GM23338 (cell line): Measurements from ENCODE around the gene SLC2A8. TPM values are rescaled to one million over a fixed set of nuclear protein-coding genes. Genes with fewer than 3 reads are reported as not detected.
A peak's percentile ranks its signal among the peaks of the same experiment; 100 is the strongest.

Experiments used
- ATAC-seq: fragments of 200-7000 bp; cut with Tn5 transposase; 3 replicates; pipeline ENCODE4 v1.9.1; 2020
- DNase-seq: peaks from one replicate; pipeline ENCODE4 v3.0.0-alpha.2; 2015; ENCODE audit warnings: low spot score
- H2AFZ ChIP-seq: fragments of 200-600 bp; sonication (generic); 2 replicates; pipeline ENCODE4 v1.8.0; 2016; ENCODE audit warnings: antibody characterized with exemption, mild to moderate bottlenecking, moderate library complexity
- H3F3A ChIP-seq: fragments of 200-600 bp; sonication (generic); replicated peaks from 2 replicates; pipeline ENCODE4 v1.8.0; 2017; ENCODE audit warnings: antibody characterized with exemption, mixed run types, low read depth
- H3K27ac ChIP-seq: fragments of 200-600 bp; sonication (generic); 2 replicates; pipeline ENCODE4 v1.6.1; 2016; ENCODE audit warnings: low read depth
- H3K27me3 ChIP-seq: fragments of 200-600 bp; sonication (generic); 2 replicates; pipeline ENCODE4 v1.8.0; 2016; ENCODE audit warnings: mild to moderate bottlenecking, mixed run types, moderate library complexity; ENCODE audit not compliant: insufficient read depth
- H3K36me3 ChIP-seq: fragments of 200-600 bp; sonication (generic); 2 replicates; pipeline ENCODE4 v1.8.0; 2016; ENCODE audit warnings: mild to moderate bottlenecking; ENCODE audit not compliant: insufficient read depth
- H3K4me1 ChIP-seq: fragments of 200-600 bp; sonication (generic); 2 replicates; pipeline ENCODE4 v1.8.0; 2016; ENCODE audit warnings: mild to moderate bottlenecking, moderate library complexity; ENCODE audit not compliant: insufficient read depth
- H3K4me2 ChIP-seq: fragments of 200-600 bp; sonication (generic); 2 replicates; pipeline ENCODE4 v1.7.1; 2017; ENCODE audit warnings: mixed run types
- H3K4me3 ChIP-seq: fragments of 200-600 bp; sonication (generic); 2 replicates; pipeline ENCODE4 v1.6.1; 2016; ENCODE audit warnings: mixed run types
- H3K79me2 ChIP-seq: fragments of 200-600 bp; sonication (generic); replicated peaks from 2 replicates; pipeline ENCODE4 v1.8.0; 2017; ENCODE audit warnings: mild to moderate bottlenecking; ENCODE audit not compliant: insufficient read depth
- H3K9me2 ChIP-seq: fragments of 200-600 bp; sonication (generic); 2 replicates; pipeline ENCODE4 v1.8.0; 2017; ENCODE audit not compliant: insufficient read depth
- H4K20me1 ChIP-seq: fragments of 200-600 bp; sonication (generic); replicated peaks from 2 replicates; pipeline ENCODE4 v1.8.0; 2017; ENCODE audit warnings: mild to moderate bottlenecking; ENCODE audit not compliant: insufficient read depth
- H3K27ac Mint-ChIP-seq: 2 replicates; pipeline ENCODE4 v1.8.0; 2020; ENCODE audit warnings: inconsistent platforms, mild to moderate bottlenecking, moderate library complexity, mixed read lengths
- H3K27me3 Mint-ChIP-seq: 3 replicates; pipeline ENCODE4 v1.8.0; 2022; ENCODE audit warnings: low read depth, mild to moderate bottlenecking, moderate library complexity, mixed read lengths, inconsistent platforms; ENCODE audit not compliant: insufficient read depth, poor library complexity
- H3K36me3 Mint-ChIP-seq: 3 replicates; pipeline ENCODE4 v1.8.0; 2021; ENCODE audit warnings: low read depth, mild to moderate bottlenecking, inconsistent platforms, moderate library complexity, mixed read lengths
- H3K4me1 Mint-ChIP-seq: 3 replicates; pipeline ENCODE4 v1.8.0; 2020; ENCODE audit warnings: mild to moderate bottlenecking, inconsistent platforms, mixed read lengths
- H3K4me3 Mint-ChIP-seq: 3 replicates; pipeline ENCODE4 v1.8.0; 2021; ENCODE audit warnings: moderate library complexity, mild to moderate bottlenecking, inconsistent platforms, mixed read lengths
- H3K9me3 Mint-ChIP-seq: 3 replicates; pipeline ENCODE4 v1.8.0; 2020; ENCODE audit warnings: moderate library complexity, mild to moderate bottlenecking, inconsistent platforms, mixed read lengths
- EZH2 ChIP-seq: fragments of 200-600 bp; sonication (generic); IDR thresholded peaks from one replicate; pipeline ENCODE4 v1.8.0; 2017; ENCODE audit warnings: antibody characterized with exemption, mild to moderate bottlenecking, low read depth; ENCODE audit not compliant: unreplicated experiment
- NANOG ChIP-seq: IDR thresholded peaks from 2 replicates; pipeline ENCODE4 v1.6.1; 2016; ENCODE audit warnings: antibody characterized with exemption, borderline replicate concordance
- STAT1 ChIP-seq: IDR thresholded peaks from one replicate; pipeline ENCODE4 v1.6.1; 2016; ENCODE audit warnings: antibody characterized with exemption; ENCODE audit not compliant: unreplicated experiment
- ZNF114 ChIP-seq: fragments of 250-450 bp; sonication (Bioruptor Pico); IDR thresholded peaks from 2 replicates; pipeline ENCODE4 v1.5.0; 2020; ENCODE audit warnings: mild to moderate bottlenecking, moderate library complexity
- ZNF331 ChIP-seq: fragments of 250-450 bp; sonication (Bioruptor Pico); IDR thresholded peaks from 2 replicates; pipeline ENCODE4 v1.5.0; 2020; ENCODE audit warnings: low read depth, mild to moderate bottlenecking, moderate library complexity
- polyA plus RNA-seq: library from polyadenylated mRNA; unstranded; fragments of >200 nt; fragmentation: Nextera tagmentation; extraction: Ambion mirVana; gene quantifications from 2 replicates; pipeline ENCODE4 v1.2.1, GENCODE V29; 2016
- total RNA-seq: library from RNA; depleted of rRNA; stranded (reverse); fragments of >200 nt; shearing (Covaris generic); gene quantifications from 2 replicates; pipeline ENCODE4 v1.2.3, GENCODE V29; 2014
- TF ChIP-seq, protein P1 (sequence below), 2 experiments: fragments of 200-600 bp in 1 of 2; sonication (generic) in 1 of 2; conservative IDR thresholded peaks; 2 replicates each; pipeline versions ENCODE4 v1.5.1 to v1.6.1; 2016 to 2017; ENCODE audit warnings: antibody characterized with exemption in 2 of 2, low read depth in 2 of 2, mild to moderate bottlenecking in 2 of 2, moderate library complexity in 1 of 2
- TF ChIP-seq, protein P2 (sequence below): fragments of 250-450 bp; sonication (Bioruptor Pico); IDR thresholded peaks from 2 replicates; pipeline ENCODE4 v1.5.0; 2020; ENCODE audit warnings: mild to moderate bottlenecking, moderate library complexity

SLC2A8 gene
- total and polyA plus RNA-seq, 2 experiments from 2014 or later: 16.3 to 34.1 TPM

- no peaks in the 10 kb centered on the region for H3K27me3 ChIP-seq
- peaks cover 19% of the 10 kb centered on the region for H3K79me2 ChIP-seq
- H3K4me1 ChIP-seq: no peaks in the 10 kb centered on the region
- Mint-ChIP-seq H3K36me3 (peaks cover 38% of the 10 kb centered on the region), H3K9me3 (peaks cover 2% of the 10 kb centered on the region; the same call in 1 of the 3 replicates), H3K4me1 (peaks cover 12% of the 10 kb centered on the region), H3K27ac (no peak overlapping the region), H3K27me3 (peaks cover 13% of the 10 kb centered on the region), H3K4me3 (no peak overlapping the region; the same call in 2 of the 3 replicates)
- H3K4me3 ChIP-seq: no peak overlapping the region
- H3K4me2 ChIP-seq: no peak overlapping the region
- DNase-seq (no peak), ATAC-seq (no peak)
- H3K27ac ChIP-seq: no peak overlapping the region
- H3K9me2 ChIP-seq: no peaks in the 10 kb centered on the region
- H3K36me3 ChIP-seq: peaks cover 11% of the 10 kb centered on the region; the same call in 1 of the 2 replicates
- H3F3A ChIP-seq: peaks cover 10% of the 10 kb centered on the region
- no peak overlapping the region for H2AFZ ChIP-seq
- TF ChIP-seq EZH2 (no peak), NANOG (no peak), STAT1 (no peak), ZNF331 (CRISPR knock-in tag) (no peak)
- TF ChIP-seq, protein P1, sequence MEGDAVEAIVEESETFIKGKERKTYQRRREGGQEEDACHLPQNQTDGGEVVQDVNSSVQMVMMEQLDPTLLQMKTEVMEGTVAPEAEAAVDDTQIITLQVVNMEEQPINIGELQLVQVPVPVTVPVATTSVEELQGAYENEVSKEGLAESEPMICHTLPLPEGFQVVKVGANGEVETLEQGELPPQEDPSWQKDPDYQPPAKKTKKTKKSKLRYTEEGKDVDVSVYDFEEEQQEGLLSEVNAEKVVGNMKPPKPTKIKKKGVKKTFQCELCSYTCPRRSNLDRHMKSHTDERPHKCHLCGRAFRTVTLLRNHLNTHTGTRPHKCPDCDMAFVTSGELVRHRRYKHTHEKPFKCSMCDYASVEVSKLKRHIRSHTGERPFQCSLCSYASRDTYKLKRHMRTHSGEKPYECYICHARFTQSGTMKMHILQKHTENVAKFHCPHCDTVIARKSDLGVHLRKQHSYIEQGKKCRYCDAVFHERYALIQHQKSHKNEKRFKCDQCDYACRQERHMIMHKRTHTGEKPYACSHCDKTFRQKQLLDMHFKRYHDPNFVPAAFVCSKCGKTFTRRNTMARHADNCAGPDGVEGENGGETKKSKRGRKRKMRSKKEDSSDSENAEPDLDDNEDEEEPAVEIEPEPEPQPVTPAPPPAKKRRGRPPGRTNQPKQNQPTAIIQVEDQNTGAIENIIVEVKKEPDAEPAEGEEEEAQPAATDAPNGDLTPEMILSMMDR (conservative IDR thresholded peaks at IDR 0.05; ENCODE audit: low read depth in 2 of 2): peak in 1 of 2 experiments; percentile 57; a peak in 2 of 4 replicates
- H4K20me1 ChIP-seq: peaks cover 8% of the 10 kb centered on the region
Measured at GRCh38 chr9:127455324-127455992, 58.5 kb downstream of the SLC2A8 start.

- ATAC-seq: peak; percentile 60
- Mint-ChIP-seq H3K27me3 (peaks cover 8% of the 10 kb centered on the region), H3K4me3 (no peak overlapping the region), H3K36me3 (peaks cover 36% of the 10 kb centered on the region), H3K27ac (no peak overlapping the region), H3K9me3 (no peaks in the 10 kb centered on the region), H3K4me1 (peaks cover 12% of the 10 kb centered on the region)
- Histone ChIP-seq H3K79me2 (peaks cover 12% of the 10 kb centered on the region; the same call in 1 of the 2 replicates), H3F3A (no peaks in the 10 kb centered on the region), H3K4me2 (no peak overlapping the region), H3K27ac (no peak overlapping the region), H2AFZ (no peak overlapping the region), H3K9me2 (no peaks in the 10 kb centered on the region), H3K4me3 (no peak overlapping the region), H4K20me1 (peaks cover 2% of the 10 kb centered on the region; the same call in 1 of the 2 replicates), H3K36me3 (peaks cover 9% of the 10 kb centered on the region; the same call in 1 of the 2 replicates), H3K27me3 (no peaks in the 10 kb centered on the region), H3K4me1 (no peaks in the 10 kb centered on the region)
- TF ChIP-seq ZNF114 (CRISPR knock-in tag): no peak
- TF ChIP-seq EZH2: no peak
- TF ChIP-seq, protein P2, sequence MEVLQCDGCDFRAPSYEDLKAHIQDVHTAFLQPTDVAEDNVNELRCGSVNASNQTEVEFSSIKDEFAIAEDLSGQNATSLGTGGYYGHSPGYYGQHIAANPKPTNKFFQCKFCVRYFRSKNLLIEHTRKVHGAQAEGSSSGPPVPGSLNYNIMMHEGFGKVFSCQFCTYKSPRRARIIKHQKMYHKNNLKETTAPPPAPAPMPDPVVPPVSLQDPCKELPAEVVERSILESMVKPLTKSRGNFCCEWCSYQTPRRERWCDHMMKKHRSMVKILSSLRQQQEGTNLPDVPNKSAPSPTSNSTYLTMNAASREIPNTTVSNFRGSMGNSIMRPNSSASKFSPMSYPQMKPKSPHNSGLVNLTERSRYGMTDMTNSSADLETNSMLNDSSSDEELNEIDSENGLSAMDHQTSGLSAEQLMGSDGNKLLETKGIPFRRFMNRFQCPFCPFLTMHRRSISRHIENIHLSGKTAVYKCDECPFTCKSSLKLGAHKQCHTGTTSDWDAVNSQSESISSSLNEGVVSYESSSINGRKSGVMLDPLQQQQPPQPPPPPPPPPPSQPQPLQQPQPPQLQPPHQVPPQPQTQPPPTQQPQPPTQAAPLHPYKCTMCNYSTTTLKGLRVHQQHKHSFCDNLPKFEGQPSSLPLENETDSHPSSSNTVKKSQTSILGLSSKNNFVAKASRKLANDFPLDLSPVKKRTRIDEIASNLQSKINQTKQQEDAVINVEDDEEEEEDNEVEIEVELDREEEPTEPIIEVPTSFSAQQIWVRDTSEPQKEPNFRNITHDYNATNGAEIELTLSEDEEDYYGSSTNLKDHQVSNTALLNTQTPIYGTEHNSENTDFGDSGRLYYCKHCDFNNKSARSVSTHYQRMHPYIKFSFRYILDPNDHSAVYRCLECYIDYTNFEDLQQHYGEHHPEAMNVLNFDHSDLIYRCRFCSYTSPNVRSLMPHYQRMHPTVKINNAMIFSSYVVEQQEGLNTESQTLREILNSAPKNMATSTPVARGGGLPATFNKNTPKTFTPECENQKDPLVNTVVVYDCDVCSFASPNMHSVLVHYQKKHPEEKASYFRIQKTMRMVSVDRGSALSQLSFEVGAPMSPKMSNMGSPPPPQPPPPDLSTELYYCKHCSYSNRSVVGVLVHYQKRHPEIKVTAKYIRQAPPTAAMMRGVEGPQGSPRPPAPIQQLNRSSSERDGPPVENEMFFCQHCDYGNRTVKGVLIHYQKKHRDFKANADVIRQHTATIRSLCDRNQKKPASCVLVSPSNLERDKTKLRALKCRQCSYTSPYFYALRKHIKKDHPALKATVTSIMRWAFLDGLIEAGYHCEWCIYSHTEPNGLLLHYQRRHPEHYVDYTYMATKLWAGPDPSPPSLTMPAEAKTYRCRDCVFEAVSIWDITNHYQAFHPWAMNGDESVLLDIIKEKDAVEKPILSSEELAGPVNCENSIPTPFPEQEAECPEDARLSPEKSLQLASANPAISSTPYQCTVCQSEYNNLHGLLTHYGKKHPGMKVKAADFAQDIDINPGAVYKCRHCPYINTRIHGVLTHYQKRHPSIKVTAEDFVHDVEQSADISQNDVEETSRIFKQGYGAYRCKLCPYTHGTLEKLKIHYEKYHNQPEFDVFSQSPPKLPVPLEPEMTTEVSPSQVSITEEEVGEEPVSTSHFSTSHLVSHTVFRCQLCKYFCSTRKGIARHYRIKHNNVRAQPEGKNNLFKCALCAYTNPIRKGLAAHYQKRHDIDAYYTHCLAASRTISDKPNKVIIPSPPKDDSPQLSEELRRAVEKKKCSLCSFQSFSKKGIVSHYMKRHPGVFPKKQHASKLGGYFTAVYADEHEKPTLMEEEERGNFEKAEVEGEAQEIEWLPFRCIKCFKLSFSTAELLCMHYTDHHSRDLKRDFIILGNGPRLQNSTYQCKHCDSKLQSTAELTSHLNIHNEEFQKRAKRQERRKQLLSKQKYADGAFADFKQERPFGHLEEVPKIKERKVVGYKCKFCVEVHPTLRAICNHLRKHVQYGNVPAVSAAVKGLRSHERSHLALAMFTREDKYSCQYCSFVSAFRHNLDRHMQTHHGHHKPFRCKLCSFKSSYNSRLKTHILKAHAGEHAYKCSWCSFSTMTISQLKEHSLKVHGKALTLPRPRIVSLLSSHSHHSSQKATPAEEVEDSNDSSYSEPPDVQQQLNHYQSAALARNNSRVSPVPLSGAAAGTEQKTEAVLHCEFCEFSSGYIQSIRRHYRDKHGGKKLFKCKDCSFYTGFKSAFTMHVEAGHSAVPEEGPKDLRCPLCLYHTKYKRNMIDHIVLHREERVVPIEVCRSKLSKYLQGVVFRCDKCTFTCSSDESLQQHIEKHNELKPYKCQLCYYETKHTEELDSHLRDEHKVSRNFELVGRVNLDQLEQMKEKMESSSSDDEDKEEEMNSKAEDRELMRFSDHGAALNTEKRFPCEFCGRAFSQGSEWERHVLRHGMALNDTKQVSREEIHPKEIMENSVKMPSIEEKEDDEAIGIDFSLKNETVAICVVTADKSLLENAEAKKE (CRISPR knock-in tag): no peak
- DNase-seq: no peak
Measured at GRCh38 chr9:127457191-127457878, 60.4 kb downstream of the SLC2A8 start.
